SK-N-DZ (cell line): ENCODE results near the gene MGMT.

Source experiments
- DNase-seq: peaks from one replicate; pipeline ENCODE4 v3.0.0-alpha.2; 2015; ENCODE audit warnings: low spot score

MGMT gene

DNA sequence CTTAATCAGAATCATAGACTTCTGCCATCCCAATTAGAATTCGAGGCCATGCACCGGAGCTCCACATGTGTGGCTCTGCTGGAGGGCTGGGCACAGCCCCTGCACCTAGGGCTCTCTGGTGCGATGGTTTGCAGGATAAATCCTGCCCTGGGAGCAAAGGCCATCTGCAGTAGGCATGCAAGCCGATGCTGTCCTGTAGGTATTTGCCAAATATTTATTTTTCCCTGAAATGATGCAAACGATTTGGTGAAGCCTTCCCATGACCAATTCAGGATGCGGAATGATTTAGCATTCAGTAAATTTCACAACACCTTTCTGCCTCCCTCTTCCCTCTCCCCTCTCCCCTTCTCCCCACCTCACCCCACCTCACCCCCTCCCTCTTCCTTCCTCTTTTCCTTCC, 326.4 kb downstream of the MGMT start:
- no peak for DNase-seq

DNA sequence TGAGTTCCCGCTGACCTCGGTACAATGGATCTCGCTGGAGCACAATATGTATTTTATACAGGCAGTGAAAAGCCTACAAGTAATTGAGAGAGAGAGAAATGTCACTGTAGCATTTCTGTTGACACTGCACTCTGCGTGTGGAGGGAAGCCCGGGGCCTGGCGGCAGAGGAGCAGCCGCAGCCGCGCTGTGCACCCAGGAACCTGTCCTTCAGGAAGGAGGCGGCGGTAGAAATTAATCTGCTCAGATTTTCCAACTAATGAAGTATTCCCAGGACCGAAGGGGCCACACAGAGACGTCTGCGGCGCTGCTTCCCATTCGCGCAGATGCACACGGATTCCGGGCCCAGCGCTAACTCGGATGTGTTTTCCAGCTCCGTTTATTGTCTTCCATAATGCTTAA, 327.0 kb downstream of the MGMT start:
- DNase-seq: no peak

DNA sequence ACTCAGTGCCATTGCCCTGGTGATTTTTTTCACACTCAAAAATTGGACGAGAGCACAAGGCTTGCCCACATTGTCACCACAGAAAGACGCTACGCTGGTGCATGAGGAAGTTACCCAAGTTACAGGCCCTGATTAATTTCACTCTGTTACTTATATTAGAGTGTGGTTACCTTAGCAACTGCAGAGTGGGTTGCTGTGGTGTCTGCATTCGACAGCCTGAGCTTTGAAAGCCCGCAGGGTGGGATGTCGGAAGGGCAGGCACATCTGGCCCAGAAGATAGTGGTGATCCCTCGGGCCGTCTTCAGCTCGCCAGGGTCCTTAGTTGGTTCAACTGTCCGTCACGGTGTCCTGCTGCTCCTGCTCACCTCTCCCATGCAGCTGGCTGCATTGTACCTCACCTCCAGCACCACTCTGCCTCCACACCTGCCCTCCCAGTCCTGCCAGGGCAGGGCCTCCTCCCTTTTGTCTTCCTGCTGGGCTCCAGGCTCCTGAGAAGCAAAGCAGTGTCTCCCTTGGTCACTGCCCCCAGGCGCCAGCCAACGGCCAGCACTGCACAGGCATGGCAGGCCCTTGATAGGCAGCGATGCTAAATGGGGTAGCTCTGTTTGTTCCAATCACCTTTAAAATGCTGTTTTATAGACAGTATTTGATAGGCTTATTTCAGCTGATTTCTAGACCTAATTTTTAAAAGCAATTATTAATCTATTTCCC, 329.8 kb downstream of the MGMT start:
- DNase-seq: no peak

DNA sequence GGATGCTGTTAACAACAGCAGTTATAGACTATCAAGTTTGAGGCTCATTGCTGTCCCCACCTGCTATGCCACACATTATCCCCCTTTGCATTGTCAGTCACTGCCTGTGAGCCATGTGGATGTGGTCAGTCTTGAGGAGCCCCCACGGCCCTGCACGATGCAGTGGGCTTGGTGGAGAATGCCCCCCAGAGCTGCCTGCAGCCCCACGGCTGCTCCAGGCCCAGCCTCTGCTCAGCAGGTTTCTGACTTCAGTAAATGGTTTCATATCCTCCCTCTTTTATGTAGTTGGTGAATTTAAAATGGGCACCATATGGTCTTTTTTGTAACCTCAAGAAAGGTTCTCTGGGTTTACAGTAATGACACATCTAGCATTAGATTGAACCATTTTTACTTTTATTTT, 332.9 kb downstream of the MGMT start:
- DNase-seq: no peak

DNA sequence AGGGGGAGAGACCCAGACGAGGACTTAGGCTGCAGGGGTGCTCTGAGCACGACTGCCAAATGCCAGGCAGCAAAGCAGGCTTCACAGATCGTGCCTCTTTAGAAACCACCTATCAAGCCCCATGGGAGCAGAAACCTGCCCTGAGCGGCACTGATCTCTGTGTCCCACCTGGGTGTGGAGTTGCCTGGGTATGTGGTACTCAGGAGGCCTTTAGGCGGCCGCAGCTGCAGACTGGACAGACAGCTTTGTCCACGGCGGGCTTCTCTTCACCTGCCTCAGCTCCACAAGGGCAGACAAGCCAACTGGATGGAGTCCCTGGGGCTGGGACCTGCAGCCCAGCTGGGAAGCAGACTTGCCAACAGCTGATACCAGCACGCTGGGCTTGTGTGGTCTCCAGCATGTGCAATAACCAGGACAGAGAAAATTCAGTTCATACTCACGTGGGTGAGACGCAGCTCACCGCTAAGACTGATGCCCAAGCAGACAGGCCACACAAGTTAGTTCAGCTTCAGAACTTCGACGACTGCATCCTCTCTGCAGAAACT, 333.8 kb downstream of the MGMT start:
- no peak for DNase-seq

DNA sequence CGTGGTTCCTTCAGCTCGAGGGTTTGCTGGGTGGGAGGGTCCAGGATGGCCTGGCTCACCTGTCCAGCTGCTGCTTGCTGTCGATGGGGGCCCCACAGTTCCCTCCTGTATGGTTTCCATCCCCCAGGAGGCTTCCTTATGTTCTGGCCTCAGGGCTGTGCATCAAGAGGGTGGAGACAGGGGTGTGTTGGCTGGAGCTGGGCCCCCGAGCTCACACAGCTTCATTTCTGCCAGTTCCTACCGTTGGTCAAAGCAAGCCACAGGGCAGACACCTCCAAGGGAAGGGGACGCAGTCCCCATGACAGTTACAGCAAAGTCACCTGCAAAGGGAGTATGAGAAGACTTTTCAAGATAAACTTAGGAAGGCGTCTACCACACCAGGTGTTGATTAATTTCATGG, 340.2 kb downstream of the MGMT start:
- DNase-seq: no peak

DNA sequence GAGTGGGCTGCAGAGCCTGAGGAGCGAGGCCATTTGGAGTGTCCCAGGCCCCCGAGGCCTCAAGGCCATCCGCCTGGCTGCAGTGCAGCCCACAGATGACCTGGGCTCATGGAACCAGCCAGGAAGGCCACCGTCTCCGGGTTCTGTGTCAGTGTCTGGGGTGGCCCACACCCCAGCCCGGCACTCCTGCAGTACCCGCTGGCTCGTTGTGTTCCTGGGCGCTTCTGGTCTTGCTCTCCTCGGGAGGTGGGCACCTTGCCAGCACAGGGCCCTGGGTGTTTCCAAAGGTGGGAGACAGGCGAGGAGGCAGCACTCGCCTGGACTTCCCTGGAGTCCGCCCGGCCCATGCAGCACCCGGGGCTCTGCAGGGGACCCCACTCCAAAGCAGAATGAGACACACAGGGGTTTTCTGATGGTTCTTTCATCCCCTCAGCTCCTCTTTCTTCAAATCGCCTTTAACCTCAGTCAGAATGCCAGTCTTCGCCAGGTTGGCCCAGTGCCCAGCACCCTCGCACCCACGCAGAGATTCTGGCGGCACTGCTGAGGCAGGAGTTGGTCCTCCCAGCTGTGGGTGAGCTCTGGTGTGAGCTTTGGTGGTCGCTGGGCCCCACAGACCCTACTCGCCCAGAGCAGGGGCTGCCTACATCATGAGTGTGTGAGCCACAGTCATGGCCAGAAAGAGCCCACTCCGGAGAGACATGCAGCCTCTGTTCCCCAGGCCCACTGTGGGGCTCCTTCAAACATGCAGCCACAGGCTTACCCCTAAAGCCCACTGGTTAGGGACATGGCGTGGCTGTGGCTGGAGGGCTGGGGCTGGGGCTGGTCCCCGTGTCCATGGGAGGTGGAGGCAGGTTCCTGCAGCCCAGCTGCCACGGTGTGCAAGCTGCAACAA, 341.3 kb downstream of the MGMT start:
- no peak for DNase-seq

DNA sequence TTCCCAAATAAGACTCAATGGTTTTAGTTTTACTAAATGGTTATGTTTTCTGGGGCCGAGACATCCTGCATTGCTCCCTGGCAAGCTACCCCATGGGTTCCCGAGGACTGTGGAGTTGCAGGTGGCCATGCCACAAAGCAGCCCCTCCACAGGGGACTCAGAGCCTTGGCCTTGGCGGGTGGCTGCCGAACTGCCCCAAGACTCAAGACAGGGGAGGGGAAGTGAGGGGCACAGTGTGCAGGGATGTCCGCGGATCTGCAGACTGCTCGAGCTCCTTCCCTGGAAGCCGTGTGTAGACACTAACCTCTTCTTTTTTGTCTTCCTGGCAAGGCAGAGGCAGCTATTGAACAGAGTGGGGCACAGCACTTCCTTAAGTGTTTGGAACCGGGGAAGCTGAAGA, 342.4 kb downstream of the MGMT start:
- no peak for DNase-seq

DNA sequence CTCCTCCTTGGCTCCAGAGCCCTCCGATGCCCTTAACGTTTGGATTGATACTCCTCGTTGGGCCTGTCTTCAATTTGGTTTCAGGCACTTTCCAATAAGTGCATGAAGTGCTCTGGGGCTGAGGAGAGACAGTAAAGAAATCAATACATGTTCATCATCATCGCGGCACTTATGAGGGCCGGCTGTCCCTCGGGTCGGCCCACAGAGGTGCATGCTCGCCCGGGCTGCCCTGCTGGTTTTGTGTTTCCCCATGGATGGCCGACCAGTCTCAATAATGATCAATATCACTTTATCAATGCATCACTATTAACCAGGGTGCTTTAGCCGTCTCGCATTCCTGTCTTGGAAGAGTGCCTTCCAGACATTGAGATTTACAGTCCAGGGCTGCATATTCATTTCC, 342.8 kb downstream of the MGMT start:
- DNase-seq: no peak

DNA sequence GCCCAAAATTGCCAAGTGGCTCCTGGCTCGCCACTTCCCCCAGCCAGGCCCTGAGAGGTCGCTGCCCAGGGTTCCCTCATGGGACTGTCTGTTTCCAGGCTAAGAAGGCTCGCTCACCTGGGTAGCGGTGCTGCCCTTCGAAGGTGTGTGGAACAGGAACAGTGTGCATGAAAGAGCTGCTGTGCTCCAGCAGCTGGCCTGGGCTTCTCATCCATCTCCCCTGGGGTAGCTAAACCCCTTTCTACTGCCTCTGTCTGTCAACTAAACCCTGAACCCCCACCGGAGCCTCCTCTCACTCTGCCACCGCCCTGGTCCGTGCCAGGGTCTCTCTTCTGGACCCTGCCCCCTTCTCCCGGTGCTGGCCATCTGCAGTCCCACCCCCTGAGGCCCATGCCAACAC, 344.2 kb downstream of the MGMT start:
- no peak for DNase-seq

DNA sequence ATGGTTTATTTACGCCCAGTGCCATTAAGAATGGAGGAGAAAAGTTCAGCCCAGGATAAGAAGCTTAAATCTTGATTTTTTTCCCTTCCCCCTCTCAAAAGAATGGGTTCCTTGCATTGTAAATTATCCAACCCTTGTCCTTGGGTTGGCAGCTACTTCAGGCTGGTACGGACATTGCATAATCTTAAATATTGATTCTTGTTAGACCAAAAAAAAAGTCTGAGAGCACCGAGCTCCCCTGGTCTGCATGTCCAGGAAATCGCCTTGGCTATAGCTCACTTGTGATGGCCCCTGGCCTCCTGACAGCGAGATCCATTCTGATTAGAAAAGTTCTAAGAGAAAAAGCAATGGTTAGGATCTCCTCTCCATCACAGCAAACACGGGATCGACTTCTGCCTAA, 345.4 kb downstream of the MGMT start:
- no peak for DNase-seq

DNA sequence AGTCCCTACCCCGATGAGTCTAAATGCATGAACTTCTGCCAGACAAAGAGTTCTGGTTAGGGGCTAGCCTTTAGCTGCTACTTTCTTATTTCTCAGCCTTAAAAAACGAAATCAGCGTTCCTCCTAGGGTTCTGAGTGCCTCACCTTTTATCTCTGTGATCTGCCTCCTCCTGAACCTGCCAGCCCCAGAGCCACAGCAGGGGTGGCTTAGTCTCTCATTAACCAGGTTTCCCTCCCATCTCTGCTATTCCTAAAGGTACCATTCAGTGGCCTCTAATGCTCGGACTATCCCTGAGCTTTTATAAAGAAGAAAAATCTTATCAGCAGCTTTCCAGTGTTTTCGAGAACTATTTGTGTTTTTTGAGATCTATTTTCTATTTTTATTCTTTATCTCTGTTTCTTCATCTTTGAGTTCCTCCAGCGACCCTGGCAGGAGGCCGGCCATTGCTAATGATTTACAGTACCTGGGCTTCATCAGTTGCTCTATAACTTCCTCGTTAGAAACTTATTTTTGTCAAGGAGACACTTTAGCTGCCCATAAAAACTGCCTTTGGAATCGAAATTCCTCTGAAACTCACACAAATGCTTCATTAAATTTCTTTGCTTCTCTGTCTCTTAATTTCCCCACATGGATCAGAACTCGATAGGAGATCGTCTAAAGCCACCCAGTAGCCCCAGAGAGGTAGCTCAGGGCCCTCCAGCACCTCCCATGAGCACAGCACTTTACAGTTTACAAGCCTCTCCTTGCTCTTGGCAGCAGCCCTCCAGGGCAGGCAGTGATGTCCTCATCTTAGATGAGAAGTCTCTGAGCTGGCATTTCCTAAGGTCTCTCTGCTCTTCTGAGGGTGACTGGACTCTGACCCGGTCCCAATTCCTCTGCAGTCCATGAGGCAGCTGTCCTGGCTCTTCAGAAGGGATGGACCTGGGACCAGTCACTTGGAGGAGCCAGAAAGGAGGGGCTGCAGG, 347.9 kb downstream of the MGMT start:
- DNase-seq: no peak

DNA sequence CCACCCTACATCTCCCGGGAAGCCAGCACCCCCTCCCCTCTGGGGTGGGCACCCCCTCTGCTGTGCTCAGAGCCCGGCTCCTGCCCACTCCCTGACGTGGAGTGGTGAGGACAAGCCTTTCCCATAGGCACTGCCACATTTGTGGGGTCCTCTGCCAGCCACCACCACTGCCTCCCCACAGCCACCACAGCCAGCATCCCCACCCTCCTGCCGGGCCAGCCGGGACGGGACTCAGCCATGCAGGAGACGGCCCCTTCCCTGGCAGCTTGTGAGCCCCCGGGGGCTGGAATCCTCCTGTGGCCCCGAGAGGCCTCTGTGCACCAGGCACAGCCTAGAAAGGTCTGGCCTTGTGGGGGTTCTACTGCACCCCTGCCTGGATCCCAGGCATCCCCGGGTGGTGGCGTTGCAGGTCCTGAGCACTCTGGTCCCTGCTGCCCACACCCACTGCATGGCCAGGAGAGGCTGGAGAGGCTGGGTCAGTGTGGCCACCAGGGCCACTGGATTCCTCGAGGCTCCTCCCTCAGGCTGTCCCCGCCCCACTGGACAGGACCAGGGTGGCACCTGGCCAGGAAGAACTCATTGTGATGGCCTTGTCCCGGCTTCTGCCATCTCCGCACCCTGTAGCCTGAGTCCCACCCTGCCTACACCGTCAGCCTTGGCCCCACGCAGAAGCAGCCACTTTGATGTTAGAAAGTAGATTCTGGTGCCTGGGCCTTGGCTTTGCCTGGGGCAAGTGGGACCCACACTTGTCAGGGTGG, 349.0 kb downstream of the MGMT start:
- no peak for DNase-seq

DNA sequence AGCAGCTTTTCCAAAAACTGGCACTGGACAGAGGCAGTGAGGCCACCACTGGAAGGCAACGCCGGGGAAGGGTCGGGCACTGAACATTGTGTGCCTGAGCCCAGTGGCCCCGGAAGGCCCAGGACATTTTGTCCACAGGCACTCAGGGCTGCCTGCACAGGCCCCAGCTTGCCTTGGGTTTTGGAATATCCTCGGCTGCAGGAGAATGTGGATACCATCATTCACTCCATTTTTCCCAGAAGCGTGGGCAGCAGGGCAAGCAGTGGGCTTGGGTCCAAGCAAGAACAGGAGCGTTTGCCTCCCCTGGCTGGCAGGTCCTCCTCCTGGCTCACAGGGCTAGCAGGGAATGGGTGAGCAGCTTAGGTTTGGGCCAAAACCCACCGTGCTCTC, 349.6 kb downstream of the MGMT start:
- no peak for DNase-seq
